HG03135 (cell line): ENCODE measurements around the gene SPNS1.
"Not testable (repeated sequence)": the region's sequence is repeated elsewhere in the genome, so short reads cannot be mapped to it uniquely, and the experiment has no call there.

Source experiments
- ATAC-seq: cut with Tn5 transposase; IDR thresholded peaks from one replicate; pipeline ENCODE4 v1.9.1; 2021; ENCODE audit warnings: mild to moderate bottlenecking, moderate library complexity; ENCODE audit not compliant: unreplicated experiment

SPNS1 gene

GRCh38 chr16:28974437-28975157 is at the start of gene SPNS1:
TSS of gene SPNS1 (plus strand) at chr16:28974778. CDS start at chr16:28975152, 374 bp downstream.
- ATAC-seq = peak; percentile 88

- peak; percentile 39 for ATAC-seq
Observed at GRCh38 chr16:28925386-28926228, 49.0 kb upstream of the SPNS1 start.

GRCh38 chr16:28926284-28926683 is 48.3 kb upstream of the SPNS1 start:
- not testable (repeated sequence) for ATAC-seq

GRCh38 chr16:28927815-28928214 is 46.8 kb upstream of the SPNS1 start:
- no peak for ATAC-seq

DNA sequence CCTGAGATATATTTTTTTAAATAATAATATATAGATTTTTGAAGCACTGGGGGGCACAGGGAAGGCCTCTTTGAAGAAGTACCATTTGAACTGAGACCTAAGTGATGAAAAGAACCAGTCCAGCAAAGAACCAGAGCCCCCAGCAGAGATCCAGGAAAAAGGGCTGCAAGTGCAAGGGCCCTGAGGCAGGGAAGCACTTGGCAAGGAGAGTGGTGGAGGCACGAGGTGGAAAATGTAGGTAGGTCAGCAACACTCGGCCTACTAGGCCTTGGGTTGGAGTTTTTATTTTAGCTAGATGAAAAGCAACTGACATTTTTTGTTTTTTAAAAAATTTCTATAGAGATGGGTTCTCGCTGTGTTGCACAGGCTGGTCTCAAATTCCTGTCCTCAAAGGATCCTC is 44.4 kb upstream of the SPNS1 start:
- no peak for ATAC-seq

DNA sequence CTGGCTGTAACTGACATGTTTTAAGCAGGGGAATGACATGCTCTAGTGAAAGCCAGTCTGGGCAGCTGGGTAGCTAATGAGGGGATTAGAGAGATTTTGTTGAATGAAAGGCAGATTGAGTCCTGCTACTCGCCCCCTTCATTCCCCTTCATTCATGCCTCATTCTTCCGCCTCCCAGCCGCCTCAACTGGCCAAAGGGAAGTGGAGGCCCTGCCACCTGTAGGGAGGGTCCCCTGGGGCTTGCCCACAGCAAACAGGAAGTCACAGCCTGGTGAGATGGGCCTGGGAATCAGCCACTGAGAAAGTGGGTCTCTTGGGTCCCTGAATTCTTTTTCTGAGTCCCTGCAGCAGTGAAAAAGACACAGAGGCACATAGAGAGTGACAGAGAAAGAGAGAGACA is 43.9 kb upstream of the SPNS1 start:
- no peak for ATAC-seq

- ATAC-seq = no peak
Observed at GRCh38 chr16:28931801-28932225, 42.8 kb upstream of the SPNS1 start, which contains the start of gene CD19. TSS of gene CD19 (plus strand) at chr16:28931971. CDS start at chr16:28932001, 30 bp downstream.

GRCh38 chr16:28932339-28933141 is 42.0 kb upstream of the SPNS1 start:
- no peak for ATAC-seq

DNA sequence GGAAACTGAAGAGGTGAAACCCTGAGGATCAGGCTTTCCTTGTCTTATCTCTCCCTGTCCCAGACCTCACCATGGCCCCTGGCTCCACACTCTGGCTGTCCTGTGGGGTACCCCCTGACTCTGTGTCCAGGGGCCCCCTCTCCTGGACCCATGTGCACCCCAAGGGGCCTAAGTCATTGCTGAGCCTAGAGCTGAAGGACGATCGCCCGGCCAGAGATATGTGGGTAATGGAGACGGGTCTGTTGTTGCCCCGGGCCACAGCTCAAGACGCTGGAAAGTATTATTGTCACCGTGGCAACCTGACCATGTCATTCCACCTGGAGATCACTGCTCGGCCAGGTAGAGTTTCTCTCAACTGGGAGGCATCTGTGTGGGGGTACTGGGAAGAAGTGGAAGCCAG is 41.4 kb upstream of the SPNS1 start:
- no peak for ATAC-seq

DNA sequence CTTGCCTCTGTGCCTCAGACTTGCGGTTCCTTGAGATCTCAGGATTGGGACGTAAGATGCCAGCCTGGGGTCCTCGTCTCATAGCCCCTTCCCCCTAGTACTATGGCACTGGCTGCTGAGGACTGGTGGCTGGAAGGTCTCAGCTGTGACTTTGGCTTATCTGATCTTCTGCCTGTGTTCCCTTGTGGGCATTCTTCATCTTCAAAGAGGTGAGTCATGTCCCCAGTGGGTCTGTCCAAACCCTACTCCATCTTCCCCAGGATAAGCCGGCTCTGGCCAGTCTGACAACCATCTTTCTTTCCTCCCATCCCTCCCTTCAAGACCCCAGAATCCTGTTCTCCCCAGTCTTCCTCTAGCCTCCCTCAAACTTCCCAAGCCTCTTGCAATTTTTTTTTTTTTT is 39.2 kb upstream of the SPNS1 start:
- no peak for ATAC-seq

- peak; percentile 74 for ATAC-seq
Observed at GRCh38 chr16:28935924-28936783, 38.4 kb upstream of the SPNS1 start.

DNA sequence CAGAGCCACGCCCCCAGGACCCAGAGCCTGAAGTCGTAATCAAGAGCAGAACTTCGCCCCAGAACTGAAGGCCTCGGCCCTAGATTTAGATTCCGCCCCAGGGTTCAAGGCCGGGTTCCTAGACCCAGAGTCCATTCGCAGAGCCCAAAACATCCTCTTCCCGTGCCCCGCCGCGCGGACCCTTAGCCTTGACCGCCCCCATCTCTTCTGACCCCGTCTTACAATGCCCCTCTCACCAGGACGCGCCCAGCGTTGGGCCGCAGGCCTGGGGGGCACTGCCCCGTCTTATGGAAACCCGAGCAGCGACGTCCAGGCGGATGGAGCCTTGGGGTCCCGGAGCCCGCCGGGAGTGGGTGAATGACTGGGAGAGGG is 37.8 kb upstream of the SPNS1 start:
- ATAC-seq = no peak

GRCh38 chr16:28937222-28937876 is 37.2 kb upstream of the SPNS1 start:
- no peak for ATAC-seq

- no peak for ATAC-seq
Observed at GRCh38 chr16:28938721-28939120, 35.9 kb upstream of the SPNS1 start.

GRCh38 chr16:28939825-28940224 is 34.8 kb upstream of the SPNS1 start:
- ATAC-seq = not testable (repeated sequence)

DNA sequence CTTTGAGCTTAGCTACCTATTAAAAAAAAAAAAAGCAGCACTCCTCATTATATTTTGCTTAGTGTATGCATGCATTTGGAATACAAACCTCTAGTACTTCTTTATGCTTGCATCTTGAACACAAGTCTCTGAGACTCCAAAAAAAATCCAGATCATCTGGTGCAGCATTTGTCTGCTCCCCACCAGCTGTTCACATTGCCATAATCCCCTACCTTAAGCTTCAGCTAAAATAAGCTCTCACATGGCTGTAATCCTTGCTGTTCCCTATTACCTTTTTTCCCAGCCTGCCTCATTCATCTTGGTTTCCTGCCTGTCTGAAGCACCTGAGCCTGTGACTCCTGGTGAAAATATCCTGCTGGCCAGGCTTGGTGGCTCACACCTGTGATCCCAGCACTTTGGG is 31.3 kb upstream of the SPNS1 start:
- no peak for ATAC-seq

DNA sequence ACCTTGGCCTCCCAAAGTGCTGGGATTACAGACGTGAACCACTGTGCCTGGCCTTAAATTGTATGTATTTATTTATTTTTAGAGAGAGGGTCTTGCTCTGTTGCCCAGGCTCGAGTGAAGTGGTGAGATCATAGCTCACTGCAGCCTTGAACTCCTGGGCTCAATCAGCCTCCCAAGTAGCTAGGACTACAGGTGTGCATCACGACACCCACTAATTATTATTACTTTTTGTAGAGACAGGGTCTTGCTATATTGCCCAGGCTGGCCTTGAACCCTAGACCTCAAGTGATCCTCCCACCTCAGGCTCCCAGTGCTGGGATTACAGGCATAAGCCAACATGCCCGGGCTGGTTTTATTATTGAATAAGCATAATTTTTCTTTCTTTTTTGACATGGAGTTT is 27.9 kb upstream of the SPNS1 start:
- ATAC-seq = no peak

GRCh38 chr16:28950648-28951409 is 23.7 kb upstream of the SPNS1 start, which contains the start of gene NFATC2IP:
TSS of gene NFATC2IP (plus strand) at chr16:28950937. CDS start at chr16:28951012, 75 bp downstream.
- ATAC-seq = peak; percentile 93

- no peak for ATAC-seq
Observed at GRCh38 chr16:28951410-28951943, 23.1 kb upstream of the SPNS1 start.
